ENCODE results near the gene MCOLN3. TPM values are rescaled to one million over a fixed set of nuclear protein-coding genes. Genes with fewer than 3 reads are reported as not detected.

The MCOLN3 gene
- total and polyA plus RNA-seq, 9 of the 15 experiments (the other 6 are each of a cell fraction or from before 2014, with no cell fraction given): 0.04 to 0.05 TPM; not detected in 7

DNA sequence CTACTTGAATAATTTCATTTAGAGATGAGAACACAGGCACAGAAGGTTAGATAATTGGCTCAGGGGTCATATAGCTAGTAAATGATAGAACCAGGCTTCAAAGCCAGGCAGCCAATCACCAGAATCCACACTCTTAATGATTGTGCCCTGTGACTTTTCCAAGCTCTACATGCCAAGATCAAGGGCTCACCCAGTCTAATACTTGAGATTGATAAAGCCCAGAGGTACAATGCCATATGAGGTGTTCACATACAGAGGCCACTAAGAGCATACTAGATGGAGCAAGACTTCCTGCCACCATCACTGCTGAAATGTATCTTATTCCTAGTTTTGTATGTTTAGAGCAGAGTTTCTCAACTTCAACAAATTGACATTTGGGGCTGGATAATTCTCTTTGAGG is 40.9 kb upstream of the MCOLN3 start:
- no peak for FAIRE-seq
- Histone ChIP-seq H3K9me1 (ENCODE audit: control insufficient read depth, insufficient read depth, low read length) (no peaks in the 10 kb centered on the region), H3K4me2 (ENCODE audit: insufficient read depth, low read length) (no peak overlapping the region), H2AFZ (ENCODE audit: low read depth, low read length) (no peak overlapping the region), H3K27ac (ENCODE audit: extremely low read depth, low read depth, low read length) (no peak overlapping the region), H3K9ac (ENCODE audit: insufficient read depth in 1 of 2, low read depth in 2 of 2, low read length in 2 of 2) (no peak overlapping the region), H3K36me3 (ENCODE audit: control insufficient read depth, insufficient read depth, low read length) (no peaks in the 10 kb centered on the region), H3K79me2 (ENCODE audit: control insufficient read depth, insufficient read depth, low read length) (no peaks in the 10 kb centered on the region), H3K4me3 (no peak overlapping the region), H3K9me3 (replicated peaks; ENCODE audit: control insufficient read depth, insufficient read depth, low read depth, low read length) (no peaks in the 10 kb centered on the region), H3K4me1 (replicated peaks in 1 of 2; ENCODE audit: control insufficient read depth in 2 of 2, insufficient read depth in 2 of 2, low read length in 2 of 2) (no peaks in the 10 kb centered on the region), H4K20me1 (replicated peaks; ENCODE audit: control insufficient read depth, insufficient read depth, low read length) (no peaks in the 10 kb centered on the region), H3K27me3 (ENCODE audit: control insufficient read depth in 2 of 2, insufficient read depth in 2 of 2, low read length in 2 of 2) (peaks cover 4 to 9% of the 10 kb centered on the region in 2 experiments; a peak in 4 of 5 replicates)
- ChIA-PET POLR2A (no interaction called here), CTCF (ENCODE audit: low intra/inter-chr PET ratio) (interaction anchor here (0.7 kb wide), 1 partner anchor 167 kb away, joined by 3 read pairs; no protein-coding TSS in a partner anchor)
- TF ChIP-seq, protein P1, sequence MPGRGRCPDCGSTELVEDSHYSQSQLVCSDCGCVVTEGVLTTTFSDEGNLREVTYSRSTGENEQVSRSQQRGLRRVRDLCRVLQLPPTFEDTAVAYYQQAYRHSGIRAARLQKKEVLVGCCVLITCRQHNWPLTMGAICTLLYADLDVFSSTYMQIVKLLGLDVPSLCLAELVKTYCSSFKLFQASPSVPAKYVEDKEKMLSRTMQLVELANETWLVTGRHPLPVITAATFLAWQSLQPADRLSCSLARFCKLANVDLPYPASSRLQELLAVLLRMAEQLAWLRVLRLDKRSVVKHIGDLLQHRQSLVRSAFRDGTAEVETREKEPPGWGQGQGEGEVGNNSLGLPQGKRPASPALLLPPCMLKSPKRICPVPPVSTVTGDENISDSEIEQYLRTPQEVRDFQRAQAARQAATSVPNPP (IDR thresholded peaks at IDR 0.05; ENCODE audit: borderline replicate concordance, insufficient read depth, insufficient read length): no peak
- TF ChIP-seq MIER1 (IDR thresholded peaks at IDR 0.05; ENCODE audit: low read depth) (no peak), JUNB (CRISPR knock-in tag; conservative IDR thresholded peaks at IDR 0.05) (no peak), LCOR (CRISPR knock-in tag; IDR thresholded peaks at IDR 0.05) (no peak), EZH2 (IDR thresholded peaks at IDR 0.05; ENCODE audit: borderline replicate concordance, low read depth, low read length) (no peak), ZNF165 (CRISPR knock-in tag; IDR thresholded peaks at IDR 0.05; ENCODE audit: borderline replicate concordance) (no peak), SUPT5H (IDR thresholded peaks at IDR 0.05) (no peak), RBM15 (IDR thresholded peaks at IDR 0.05; ENCODE audit: insufficient read depth, low read length) (no peak), SRSF3 (IDR thresholded peaks at IDR 0.05; ENCODE audit: insufficient read depth, low read length) (no peak), ZNF583 (CRISPR knock-in tag; IDR thresholded peaks at IDR 0.05) (no peak), OTX1 (CRISPR knock-in tag; IDR thresholded peaks at IDR 0.05) (no peak), RB1 (IDR thresholded peaks at IDR 0.05; ENCODE audit: low read depth) (no peak), HDAC8 (tag; IDR thresholded peaks at IDR 0.05) (no peak)
- TF ChIP-seq, protein P2, sequence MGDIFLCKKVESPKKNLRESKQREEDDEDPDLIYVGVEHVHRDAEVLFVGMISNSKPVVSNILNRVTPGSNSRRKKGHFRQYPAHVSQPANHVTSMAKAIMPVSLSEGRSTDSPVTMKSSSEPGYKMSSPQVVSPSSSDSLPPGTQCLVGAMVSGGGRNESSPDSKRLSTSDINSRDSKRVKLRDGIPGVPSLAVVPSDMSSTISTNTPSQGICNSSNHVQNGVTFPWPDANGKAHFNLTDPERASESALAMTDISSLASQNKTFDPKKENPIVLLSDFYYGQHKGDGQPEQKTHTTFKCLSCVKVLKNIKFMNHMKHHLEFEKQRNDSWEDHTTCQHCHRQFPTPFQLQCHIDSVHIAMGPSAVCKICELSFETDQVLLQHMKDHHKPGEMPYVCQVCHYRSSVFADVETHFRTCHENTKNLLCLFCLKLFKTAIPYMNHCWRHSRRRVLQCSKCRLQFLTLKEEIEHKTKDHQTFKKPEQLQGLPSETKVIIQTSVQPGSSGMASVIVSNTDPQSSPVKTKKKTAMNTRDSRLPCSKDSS (IDR thresholded peaks at IDR 0.05; ENCODE audit: low read depth, partially characterized antibody): no peak
- TF ChIP-seq, protein P3, sequence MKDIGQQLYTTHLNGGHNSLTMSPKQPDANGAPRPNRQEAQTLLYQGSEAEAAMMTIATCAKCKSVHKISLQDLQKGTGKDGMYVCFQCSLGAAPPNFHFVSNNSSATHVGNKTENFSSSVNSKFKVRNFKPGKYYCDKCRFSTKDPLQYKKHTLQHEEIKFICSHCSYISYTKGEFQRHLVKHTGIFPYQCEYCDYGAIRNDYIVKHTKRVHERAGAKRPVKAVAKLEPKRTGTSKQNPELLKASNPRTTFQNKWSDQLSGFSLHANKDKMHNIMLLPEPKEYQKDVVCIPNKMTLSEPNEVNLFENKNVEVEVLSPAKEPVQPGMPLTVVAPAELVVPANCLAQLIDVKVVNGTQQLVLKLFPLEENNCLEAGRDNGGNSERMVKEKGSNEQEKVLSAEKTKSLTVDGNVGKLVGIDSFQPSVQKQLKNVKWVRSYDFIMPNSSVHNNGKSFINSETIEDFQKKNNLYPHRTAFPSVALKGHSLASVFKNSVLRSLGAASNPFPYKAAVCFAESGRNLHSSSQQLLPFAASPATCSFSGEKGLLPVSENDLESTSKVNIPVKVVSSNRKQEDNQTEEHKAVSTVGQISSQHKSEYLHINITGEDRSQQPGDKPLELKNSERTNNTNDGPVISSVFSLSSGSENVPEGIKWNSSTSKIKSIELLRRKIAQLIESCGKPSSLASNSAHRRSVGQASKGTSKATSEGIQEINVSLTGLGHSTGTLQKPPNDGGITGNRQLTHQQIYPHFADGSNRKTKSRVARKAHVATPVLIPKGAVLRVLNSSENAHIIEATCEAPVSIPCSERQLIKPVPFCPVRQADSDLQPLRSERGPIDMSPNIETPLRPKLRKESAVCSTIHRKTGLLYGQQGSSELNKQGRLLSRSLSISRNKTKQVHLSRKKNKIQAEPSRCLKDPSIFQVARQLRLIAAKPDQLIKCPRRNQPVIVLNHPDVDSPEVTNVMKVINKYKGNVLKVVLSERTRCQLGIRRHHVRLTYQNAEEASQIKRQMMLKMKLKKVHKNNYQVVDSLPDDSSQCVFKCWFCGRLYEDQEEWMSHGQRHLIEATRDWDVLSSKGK (CRISPR knock-in tag; IDR thresholded peaks at IDR 0.05): no peak
- TF ChIP-seq, protein P4, sequence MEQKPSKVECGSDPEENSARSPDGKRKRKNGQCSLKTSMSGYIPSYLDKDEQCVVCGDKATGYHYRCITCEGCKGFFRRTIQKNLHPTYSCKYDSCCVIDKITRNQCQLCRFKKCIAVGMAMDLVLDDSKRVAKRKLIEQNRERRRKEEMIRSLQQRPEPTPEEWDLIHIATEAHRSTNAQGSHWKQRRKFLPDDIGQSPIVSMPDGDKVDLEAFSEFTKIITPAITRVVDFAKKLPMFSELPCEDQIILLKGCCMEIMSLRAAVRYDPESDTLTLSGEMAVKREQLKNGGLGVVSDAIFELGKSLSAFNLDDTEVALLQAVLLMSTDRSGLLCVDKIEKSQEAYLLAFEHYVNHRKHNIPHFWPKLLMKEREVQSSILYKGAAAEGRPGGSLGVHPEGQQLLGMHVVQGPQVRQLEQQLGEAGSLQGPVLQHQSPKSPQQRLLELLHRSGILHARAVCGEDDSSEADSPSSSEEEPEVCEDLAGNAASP (IDR thresholded peaks at IDR 0.05): no peak
- intact Hi-C loops (cut with micrococcal nuclease) (no loop called here), in situ Hi-C loops (cut with MboI) (no loop called here)
- no peak for DNase-seq (ENCODE audit: extremely low read depth in 1 of 4, low spot score in 3 of 4)
- BruUV-seq (replicated peaks): no TSS peak
- ATAC-seq: no peak
